Smooth muscle cell (in vitro differentiated cells): ENCODE data around the gene OXNAD1. TPM values are rescaled to one million over a fixed set of nuclear protein-coding genes. Genes with fewer than 3 reads are reported as not detected.

Experiments used
- DNase-seq: peaks from one replicate; lab custom pipeline; 2025; ENCODE audit not compliant: unreplicated experiment; lab: John Stamatoyannopoulos, UW
- H2AFZ ChIP-seq: fragments of 200-600 bp; sonication (generic); 2 replicates; pipeline ENCODE4 v1.6.0; 2016; ENCODE audit warnings: antibody characterized with exemption, low read depth, mild to moderate bottlenecking
- H3F3A ChIP-seq: fragments of 200-600 bp; sonication (generic); 2 replicates; pipeline ENCODE4 v1.6.0; 2017; ENCODE audit warnings: antibody characterized with exemption, low read depth
- H3K27ac ChIP-seq: fragments of 200-600 bp; sonication (generic); 2 replicates; pipeline ENCODE4 v1.5.1; 2016; ENCODE audit warnings: low read depth, mild to moderate bottlenecking
- H3K27me3 ChIP-seq: fragments of 200-600 bp; sonication (generic); 2 replicates; pipeline ENCODE4 v1.6.1; 2016; ENCODE audit warnings: low read depth, mild to moderate bottlenecking
- H3K36me3 ChIP-seq: fragments of 200-600 bp; sonication (generic); 2 replicates; pipeline ENCODE4 v1.5.1; 2016; ENCODE audit warnings: low read depth
- H3K4me1 ChIP-seq: fragments of 200-600 bp; sonication (generic); 2 replicates; pipeline ENCODE4 v1.5.1; 2016; ENCODE audit warnings: low read depth
- H3K4me2 ChIP-seq: fragments of 200-600 bp; sonication (generic); 2 replicates; pipeline ENCODE4 v1.6.0; 2016; ENCODE audit warnings: mild to moderate bottlenecking
- H3K4me3 ChIP-seq: fragments of 200-600 bp; sonication (generic); 2 replicates; pipeline ENCODE4 v1.5.1; 2016; ENCODE audit warnings: mild to moderate bottlenecking
- H3K79me2 ChIP-seq: fragments of 200-600 bp; sonication (generic); 2 replicates; pipeline ENCODE4 v1.6.0; 2016; ENCODE audit warnings: low read depth, mild to moderate bottlenecking
- H3K9ac ChIP-seq: fragments of 200-600 bp; sonication (generic); 2 replicates; pipeline ENCODE4 v1.6.0; 2016; ENCODE audit warnings: low read depth
- H3K9me3 ChIP-seq: fragments of 200-600 bp; sonication (generic); replicated peaks from 2 replicates; pipeline ENCODE4 v1.5.1; 2016; ENCODE audit warnings: low read depth
- H4K20me1 ChIP-seq: fragments of 200-600 bp; sonication (generic); 2 replicates; pipeline ENCODE4 v1.6.0; 2016; ENCODE audit warnings: low read depth
- CTCF ChIP-seq: fragments of 200-600 bp; sonication (generic); IDR thresholded peaks from 2 replicates; pipeline ENCODE4 v1.5.1; 2017; ENCODE audit warnings: borderline replicate concordance, mild to moderate bottlenecking, antibody characterized with exemption; ENCODE audit not compliant: insufficient read depth, poor library complexity, severe bottlenecking
- WGBS: methylation state at CpG from one replicate; pipeline ENCODE4 v1.1.7; 2016; ENCODE audit warnings: low lambda C conversion rate; 5-methylcytosine and 5-hydroxymethylcytosine counted together
- polyA plus RNA-seq: library from polyadenylated mRNA; unstranded; fragments of >200 nt; fragmentation: Nextera tagmentation; extraction: Ambion mirVana; gene quantifications from 2 replicates; pipeline ENCODE4 v1.2.1, GENCODE V29; 2016
- total RNA-seq: library from RNA; depleted of rRNA; stranded (reverse); fragments of >200 nt; gene quantifications from 2 replicates; pipeline ENCODE4 v1.2.3, GENCODE V29; 2014

OXNAD1 gene
- total and polyA plus RNA-seq, 2 experiments from 2014 or later = 12.4 to 15.7 TPM

GRCh38 chr3:16221990-16222389 lies 43.0 kb upstream of the OXNAD1 start:
- 62% methylated on average over 3 of the region's 3 CpGs for WGBS
- no peak overlapping the region for H3K27ac ChIP-seq
- no peaks in the 10 kb centered on the region for H3F3A ChIP-seq
- no peak overlapping the region for H3K9ac ChIP-seq
- DNase-seq = no peak
- H3K4me1 ChIP-seq = no peaks in the 10 kb centered on the region
- no peaks in the 10 kb centered on the region for H3K9me3 ChIP-seq
- H3K79me2 ChIP-seq = no peaks in the 10 kb centered on the region
- no peak overlapping the region for H3K4me2 ChIP-seq
- H3K27me3 ChIP-seq = no peaks in the 10 kb centered on the region
- H4K20me1 ChIP-seq = no peaks in the 10 kb centered on the region
- H3K36me3 ChIP-seq = no peaks in the 10 kb centered on the region
- no peak overlapping the region for H3K4me3 ChIP-seq
- H2AFZ ChIP-seq = no peak overlapping the region
- no peak for TF ChIP-seq CTCF

GRCh38 chr3:16222547-16222946 lies 42.5 kb upstream of the OXNAD1 start:
- H2AFZ ChIP-seq = no peak overlapping the region
- H3K4me1 ChIP-seq = no peaks in the 10 kb centered on the region
- WGBS = 91% methylated on average over 2 of the region's 2 CpGs
- no peak overlapping the region for H3K4me2 ChIP-seq
- no peaks in the 10 kb centered on the region for H3K9me3 ChIP-seq
- H3F3A ChIP-seq = no peaks in the 10 kb centered on the region
- H3K79me2 ChIP-seq = no peaks in the 10 kb centered on the region
- no peaks in the 10 kb centered on the region for H4K20me1 ChIP-seq
- H3K27ac ChIP-seq = no peak overlapping the region
- H3K27me3 ChIP-seq = no peaks in the 10 kb centered on the region
- H3K4me3 ChIP-seq = no peak overlapping the region
- H3K9ac ChIP-seq = no peak overlapping the region
- TF ChIP-seq CTCF = no peak
- H3K36me3 ChIP-seq = no peaks in the 10 kb centered on the region
- DNase-seq = no peak

GRCh38 chr3:16224325-16224724 lies 40.7 kb upstream of the OXNAD1 start:
- Histone ChIP-seq H3K27ac (no peak overlapping the region), H3K27me3 (no peaks in the 10 kb centered on the region), H2AFZ (no peak overlapping the region), H3K36me3 (no peaks in the 10 kb centered on the region), H4K20me1 (no peaks in the 10 kb centered on the region), H3K9me3 (no peaks in the 10 kb centered on the region), H3K79me2 (no peaks in the 10 kb centered on the region), H3F3A (no peaks in the 10 kb centered on the region), H3K4me2 (no peak overlapping the region), H3K9ac (no peak overlapping the region), H3K4me3 (no peak overlapping the region), H3K4me1 (no peaks in the 10 kb centered on the region)
- WGBS = 100% methylated on average over 2 of the region's 2 CpGs
- no peak for TF ChIP-seq CTCF
- no peak for DNase-seq

GRCh38 chr3:16227566-16227965 lies 37.4 kb upstream of the OXNAD1 start:
- Histone ChIP-seq H3K27me3 (no peaks in the 10 kb centered on the region), H3K4me1 (no peaks in the 10 kb centered on the region), H3K4me2 (no peak overlapping the region), H4K20me1 (no peaks in the 10 kb centered on the region), H3K27ac (no peak overlapping the region), H2AFZ (no peak overlapping the region), H3K4me3 (no peak overlapping the region), H3K36me3 (no peaks in the 10 kb centered on the region), H3K9ac (no peak overlapping the region), H3K79me2 (no peaks in the 10 kb centered on the region), H3K9me3 (no peaks in the 10 kb centered on the region), H3F3A (no peaks in the 10 kb centered on the region)
- 72% methylated on average over 1 of the region's 1 CpG for WGBS
- no peak for DNase-seq
- no peak for TF ChIP-seq CTCF
